SU-DHL-6 (cell line): ENCODE measurements around the gene STXBP5L.
"Not testable (repeated sequence)": the region's sequence is repeated elsewhere in the genome, so short reads cannot be mapped to it uniquely, and the experiment has no call there.

Experiments used
- H2AFZ ChIP-seq: fragments of 200-600 bp; sonication (generic); 2 replicates; pipeline ENCODE4 v1.6.1; 2014; ENCODE audit warnings: low read depth, mild to moderate bottlenecking, moderate library complexity, mixed read lengths, antibody characterized with exemption, low read length; ENCODE audit not compliant: severe bottlenecking
- H3F3A ChIP-seq: fragments of 200-600 bp; shearing (Covaris generic); 2 replicates; pipeline ENCODE4 v1.6.0; 2016; ENCODE audit warnings: antibody characterized with exemption, mild to moderate bottlenecking; ENCODE audit not compliant: insufficient read depth
- H3K27ac ChIP-seq: fragments of 200-600 bp; sonication (generic); 2 replicates; pipeline ENCODE4 v1.5.1; 2016; ENCODE audit warnings: low read depth, mild to moderate bottlenecking, low read length, moderate library complexity, mixed read lengths
- H3K27me3 ChIP-seq: fragments of 200-600 bp; sonication (generic), shearing (Covaris generic); 2 replicates; pipeline ENCODE4 v1.6.0; 2014; ENCODE audit warnings: mild to moderate bottlenecking, low read length
- H3K36me3 ChIP-seq: fragments of 200-600 bp; sonication (generic); 2 replicates; pipeline ENCODE4 v1.6.1; 2014; ENCODE audit warnings: mild to moderate bottlenecking, low read length, mixed read lengths
- H3K4me2 ChIP-seq: fragments of 300-600, 200-600 bp; shearing (Covaris generic), sonication (generic); 2 replicates; pipeline ENCODE4 v1.6.0; 2014; ENCODE audit warnings: low read length, low read depth, mild to moderate bottlenecking; ENCODE audit not compliant: poor library complexity, severe bottlenecking
- H3K4me3 ChIP-seq: fragments of 200-600 bp; sonication (generic); 2 replicates; pipeline ENCODE4 v1.5.1; 2014; ENCODE audit warnings: antibody characterized with exemption, low read length, mild to moderate bottlenecking, mixed read lengths; ENCODE audit not compliant: insufficient read depth, poor library complexity, severe bottlenecking
- H3K79me2 ChIP-seq: fragments of 200-600 bp; sonication (generic); 2 replicates; pipeline ENCODE4 v1.6.1; 2014; ENCODE audit warnings: mild to moderate bottlenecking, low read length, moderate library complexity; ENCODE audit not compliant: insufficient read depth
- H3K9ac ChIP-seq: fragments of 200-600 bp; sonication (generic); 2 replicates; pipeline ENCODE4 v1.7.0; 2014; ENCODE audit warnings: mild to moderate bottlenecking, low read length
- H3K9me2 ChIP-seq: fragments of 200-600 bp; sonication (generic); replicated peaks from 2 replicates; pipeline ENCODE4 v1.6.1; 2014; ENCODE audit warnings: low read length; ENCODE audit not compliant: insufficient read depth
- H3K9me3 ChIP-seq: fragments of 200-600 bp; sonication (generic); 2 replicates; pipeline ENCODE4 v1.6.1; 2014; ENCODE audit warnings: low read length, mixed read lengths; ENCODE audit not compliant: insufficient read depth
- H4K20me1 ChIP-seq: fragments of 200-600 bp; sonication (generic); 2 replicates; pipeline ENCODE4 v1.6.1; 2014; ENCODE audit warnings: low read depth, mild to moderate bottlenecking, antibody characterized with exemption, low read length, moderate library complexity, mixed read lengths
- EZH2phosphoT487 ChIP-seq: fragments of 200-600 bp; sonication (generic), shearing (Covaris generic); conservative IDR thresholded peaks from 2 replicates; pipeline ENCODE4 v1.6.1; 2018; ENCODE audit warnings: mild to moderate bottlenecking, antibody characterized with exemption, low read length, moderate library complexity, mixed read lengths
- TF ChIP-seq, protein P1 (sequence below): fragments of 200-600 bp; sonication (generic); IDR thresholded peaks from one replicate; pipeline ENCODE4 v1.5.1; 2017; ENCODE audit warnings: antibody characterized with exemption, mild to moderate bottlenecking, low read length, moderate library complexity; ENCODE audit not compliant: insufficient read depth, poor library complexity, severe bottlenecking

Gene STXBP5L

GRCh38 chr3:121072133-121072532 is 164.1 kb downstream of the STXBP5L start:
- Histone ChIP-seq H3K27ac (no peak overlapping the region), H3K79me2 (no peaks in the 10 kb centered on the region), H3K9me3 (no peaks in the 10 kb centered on the region), H3K4me2 (no peak overlapping the region), H3K9me2 (no peaks in the 10 kb centered on the region), H3K27me3 (no peaks in the 10 kb centered on the region), H3F3A (no peaks in the 10 kb centered on the region), H2AFZ (no peak overlapping the region), H3K4me3 (no peak overlapping the region), H4K20me1 (no peaks in the 10 kb centered on the region), H3K36me3 (0 out of 2 replicates have a peak, but pooled peaks cover 3% of the 10 kb centered on the region), H3K9ac (no peak overlapping the region)
- TF ChIP-seq, protein P1, sequence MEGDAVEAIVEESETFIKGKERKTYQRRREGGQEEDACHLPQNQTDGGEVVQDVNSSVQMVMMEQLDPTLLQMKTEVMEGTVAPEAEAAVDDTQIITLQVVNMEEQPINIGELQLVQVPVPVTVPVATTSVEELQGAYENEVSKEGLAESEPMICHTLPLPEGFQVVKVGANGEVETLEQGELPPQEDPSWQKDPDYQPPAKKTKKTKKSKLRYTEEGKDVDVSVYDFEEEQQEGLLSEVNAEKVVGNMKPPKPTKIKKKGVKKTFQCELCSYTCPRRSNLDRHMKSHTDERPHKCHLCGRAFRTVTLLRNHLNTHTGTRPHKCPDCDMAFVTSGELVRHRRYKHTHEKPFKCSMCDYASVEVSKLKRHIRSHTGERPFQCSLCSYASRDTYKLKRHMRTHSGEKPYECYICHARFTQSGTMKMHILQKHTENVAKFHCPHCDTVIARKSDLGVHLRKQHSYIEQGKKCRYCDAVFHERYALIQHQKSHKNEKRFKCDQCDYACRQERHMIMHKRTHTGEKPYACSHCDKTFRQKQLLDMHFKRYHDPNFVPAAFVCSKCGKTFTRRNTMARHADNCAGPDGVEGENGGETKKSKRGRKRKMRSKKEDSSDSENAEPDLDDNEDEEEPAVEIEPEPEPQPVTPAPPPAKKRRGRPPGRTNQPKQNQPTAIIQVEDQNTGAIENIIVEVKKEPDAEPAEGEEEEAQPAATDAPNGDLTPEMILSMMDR, result no peak
- no peak for TF ChIP-seq EZH2phosphoT487

GRCh38 chr3:121073011-121073410 is 165.0 kb downstream of the STXBP5L start:
- Histone ChIP-seq H3K36me3 (0 out of 2 replicates have a peak, but pooled peaks cover 3% of the 10 kb centered on the region), H3K4me2 (no peak overlapping the region), H3K4me3 (no peak overlapping the region), H3K9me2 (no peaks in the 10 kb centered on the region), H2AFZ (no peak overlapping the region), H3K27ac (no peak overlapping the region), H3K27me3 (no peaks in the 10 kb centered on the region), H4K20me1 (no peaks in the 10 kb centered on the region), H3K79me2 (no peaks in the 10 kb centered on the region), H3F3A (no peaks in the 10 kb centered on the region), H3K9me3 (no peaks in the 10 kb centered on the region), H3K9ac (no peak overlapping the region)
- no peak for TF ChIP-seq EZH2phosphoT487

DNA sequence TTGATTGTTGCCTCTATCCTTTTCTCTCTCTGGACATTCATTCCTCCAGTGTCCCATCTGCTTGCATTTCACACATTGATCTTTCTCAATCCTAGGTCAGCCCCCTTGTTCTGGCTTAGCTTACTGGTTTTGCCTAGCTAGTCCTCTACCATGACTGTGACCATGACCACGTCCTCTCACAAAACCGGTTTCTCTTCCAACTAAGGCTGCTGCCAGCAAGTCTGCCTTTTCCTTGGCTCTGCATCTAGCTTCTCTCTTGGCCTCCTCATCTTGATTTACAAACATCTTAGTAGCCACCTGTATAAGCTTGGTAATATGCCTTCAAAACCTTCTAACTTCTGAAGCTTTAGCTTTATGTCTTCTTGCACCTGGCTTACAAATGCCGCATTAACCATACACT is 167.2 kb downstream of the STXBP5L start:
- Histone ChIP-seq H3K9me3 (no peaks in the 10 kb centered on the region), H3K9ac (no peak overlapping the region)

DNA sequence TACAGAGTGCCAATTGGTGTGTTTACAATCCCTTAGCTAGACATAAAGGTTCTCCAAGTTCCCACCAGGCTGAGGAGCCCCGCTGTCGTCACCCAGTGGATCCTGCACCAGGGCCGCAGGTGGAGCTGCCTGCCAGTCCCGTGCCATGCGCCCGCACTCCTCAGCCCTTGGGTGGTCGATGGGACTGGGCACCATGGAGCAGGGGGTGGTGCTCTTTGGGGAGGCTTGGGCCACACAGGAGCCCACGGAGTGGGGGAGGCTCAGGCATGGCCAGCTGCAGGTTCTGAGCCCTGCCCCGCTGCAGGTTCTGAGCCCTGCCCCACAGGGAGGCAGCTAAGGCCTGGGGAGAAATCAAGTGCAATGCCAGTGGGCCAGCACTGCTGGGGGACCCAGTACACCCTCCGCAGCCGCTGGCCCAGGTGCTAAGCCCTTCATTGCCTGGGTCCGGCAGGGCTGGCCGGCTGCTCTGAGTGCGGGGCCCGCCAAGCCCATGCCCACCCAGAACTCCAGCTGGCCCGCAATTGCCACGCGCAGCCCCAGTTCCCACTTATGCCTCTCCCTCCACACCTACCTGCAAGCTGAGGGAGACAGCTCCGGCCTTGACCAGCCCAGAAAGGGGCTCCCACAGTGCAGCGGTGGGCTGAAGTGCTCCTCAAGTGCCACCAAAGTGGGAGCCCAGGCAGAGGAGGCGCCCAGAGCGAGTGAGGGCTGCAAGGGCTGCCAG is 170.5 kb downstream of the STXBP5L start:
- H3K79me2 ChIP-seq, H3K9me3 ChIP-seq, H3K9me2 ChIP-seq, H3K27ac ChIP-seq, H3K36me3 ChIP-seq, H3K9ac ChIP-seq, H4K20me1 ChIP-seq, H3K27me3 ChIP-seq, H3K4me2 ChIP-seq, H3K4me3 ChIP-seq, H2AFZ ChIP-seq, H3F3A ChIP-seq: not testable (repeated sequence)

More for the DNA sequence above, 167.2 kb downstream of the STXBP5L start:
- H3K36me3 ChIP-seq, result no peaks in the 10 kb centered on the region
- H3K27ac ChIP-seq, result no peak overlapping the region
- no peaks in the 10 kb centered on the region for H3F3A ChIP-seq
- H3K4me3 ChIP-seq, result no peak overlapping the region
- H2AFZ ChIP-seq, result no peak overlapping the region
- H3K9me2 ChIP-seq, result no peaks in the 10 kb centered on the region
- H3K27me3 ChIP-seq, result no peaks in the 10 kb centered on the region
- no peaks in the 10 kb centered on the region for H3K79me2 ChIP-seq
- no peak for TF ChIP-seq EZH2phosphoT487
- TF ChIP-seq, protein P1, result no peak
- no peak overlapping the region for H3K4me2 ChIP-seq
- H4K20me1 ChIP-seq, result no peaks in the 10 kb centered on the region
